Suprapubic skin (tissue), 4 donors: Measurements from ENCODE around the gene HPDL. TPM values are rescaled to one million over a fixed set of nuclear protein-coding genes. Genes with fewer than 3 reads are reported as not detected.

Source experiments
- DNase-seq, 2 donors: peaks; one replicate each; pipeline ENCODE4 v3.0.0-alpha.2; 2019; ENCODE audit warnings: low spot score in 2 of 2
- H3K27ac ChIP-seq: fragments of 200-600 bp; sonication (generic); one replicate; pipeline ENCODE4 v1.5.1; 2019
- H3K27me3 ChIP-seq: fragments of 200-600 bp; sonication (generic); one replicate; pipeline ENCODE4 v1.5.1; 2019
- H3K36me3 ChIP-seq: fragments of 200-600 bp; sonication (generic); one replicate; pipeline ENCODE4 v1.5.1; 2019
- H3K4me1 ChIP-seq: fragments of 200-600 bp; sonication (generic); one replicate; pipeline ENCODE4 v1.5.1; 2019
- H3K4me3 ChIP-seq: fragments of 200-600 bp; sonication (generic); one replicate; pipeline ENCODE4 v1.5.1; 2019; ENCODE audit warnings: mild to moderate bottlenecking
- H3K9me3 ChIP-seq: fragments of 200-600 bp; sonication (generic); one replicate; pipeline ENCODE4 v1.5.1; 2019
- CTCF ChIP-seq, 2 donors: fragments of 200-600 bp in 1 of 2; fragments of 450-650 bp in 1 of 2; sonication (generic) in 1 of 2; IDR thresholded peaks; one replicate each; pipeline ENCODE4 v1.5.1; 2016 to 2019; ENCODE audit warnings: antibody characterized with exemption in 2 of 2, mild to moderate bottlenecking in 1 of 2, moderate library complexity in 1 of 2
- EP300 ChIP-seq: sonication (generic); formaldehyde crosslinking; IDR thresholded peaks from one replicate; pipeline ENCODE4 v1.6.1; 2017; ENCODE audit warnings: antibody characterized with exemption
- POLR2A ChIP-seq, 2 donors: fragments of 450-650 bp; IDR thresholded peaks; one replicate each; pipeline ENCODE4 v1.6.1; 2017; ENCODE audit warnings: antibody characterized with exemption in 2 of 2, mild to moderate bottlenecking in 2 of 2, moderate library complexity in 2 of 2
- POLR2AphosphoS5 ChIP-seq, 3 donors: sonication (generic); formaldehyde crosslinking; IDR thresholded peaks; one replicate each; pipeline ENCODE4 v1.6.1; 2017; ENCODE audit warnings: antibody characterized with exemption in 3 of 3
- WGBS: methylation state at CpG from one replicate; pipeline ENCODE4 v1.1.5; 2018; 5-methylcytosine and 5-hydroxymethylcytosine counted together
- total RNA-seq, 4 donors: library from RNA; depleted of rRNA; stranded (reverse); fragments of >200 nt; gene quantifications; one replicate each; pipeline ENCODE4 v1.1.0, GENCODE V29; 2016

HPDL gene
- total RNA-seq, 4 donors from 2014 or later: 1.1 to 3.3 (median 2.7) TPM; not detected in 1

- Histone ChIP-seq H3K27ac (peak overlapping the region; percentile 66), H3K27me3 (no peaks in the 10 kb centered on the region), H3K36me3 (peaks cover 41% of the 10 kb centered on the region), H3K4me1 (peaks cover 20% of the 10 kb centered on the region), H3K9me3 (no peaks in the 10 kb centered on the region), H3K4me3 (no peak overlapping the region)
- TF ChIP-seq CTCF (IDR thresholded peaks at IDR 0.05) (no peak), POLR2A (IDR thresholded peaks at IDR 0.05) (no peak), EP300 (no peak), POLR2AphosphoS5 (IDR thresholded peaks at IDR 0.05) (no peak)
- 55% methylated on average over 1 of the region's 1 CpG for WGBS
- DNase-seq: no peak
Observed at GRCh38 chr1:45348609-45348965, 21.9 kb downstream of the HPDL start.

GRCh38 chr1:45348966-45349677, 22.4 kb downstream of the HPDL start:
- Histone ChIP-seq H3K27me3 (no peaks in the 10 kb centered on the region), H3K4me1 (peaks cover 20% of the 10 kb centered on the region), H3K4me3 (no peak overlapping the region), H3K36me3 (peaks cover 37% of the 10 kb centered on the region), H3K27ac (peak overlapping the region; percentile 66), H3K9me3 (no peaks in the 10 kb centered on the region)
- no peak for TF ChIP-seq CTCF (IDR thresholded peaks at IDR 0.05)
- WGBS: 47% methylated on average over 2 of the region's 3 CpGs
- no peak for DNase-seq

- peaks cover 14% of the 10 kb centered on the region for H3K36me3 ChIP-seq
- no peak for TF ChIP-seq CTCF (IDR thresholded peaks at IDR 0.05)
- no peak for TF ChIP-seq EP300
- TF ChIP-seq POLR2A (IDR thresholded peaks at IDR 0.05): no peak
- no peak for TF ChIP-seq POLR2AphosphoS5 (IDR thresholded peaks at IDR 0.05)
- no peak overlapping the region for H3K27ac ChIP-seq
- no peak overlapping the region for H3K4me3 ChIP-seq
- no peaks in the 10 kb centered on the region for H3K9me3 ChIP-seq
- no peaks in the 10 kb centered on the region for H3K27me3 ChIP-seq
- peaks cover 20% of the 10 kb centered on the region for H3K4me1 ChIP-seq
- WGBS: 94% methylated on average over 5 of the region's 5 CpGs
- DNase-seq: no peak
Observed at GRCh38 chr1:45351508-45351907, 24.8 kb downstream of the HPDL start.

- H3K4me1 ChIP-seq: peaks cover 12% of the 10 kb centered on the region
- no peak for DNase-seq
- TF ChIP-seq CTCF (IDR thresholded peaks at IDR 0.05) (no peak), EP300 (no peak), POLR2AphosphoS5 (IDR thresholded peaks at IDR 0.05) (no peak), POLR2A (IDR thresholded peaks at IDR 0.05) (no peak)
- no peak overlapping the region for H3K4me3 ChIP-seq
- 81% methylated on average over 2 of the region's 2 CpGs for WGBS
- no peaks in the 10 kb centered on the region for H3K27me3 ChIP-seq
- peaks cover 12% of the 10 kb centered on the region for H3K36me3 ChIP-seq
- H3K27ac ChIP-seq: no peak overlapping the region
- H3K9me3 ChIP-seq: no peaks in the 10 kb centered on the region
Observed at GRCh38 chr1:45353685-45354084, 27.0 kb downstream of the HPDL start.

- Histone ChIP-seq H3K4me1 (peaks cover 2% of the 10 kb centered on the region), H3K9me3 (no peaks in the 10 kb centered on the region), H3K4me3 (no peak overlapping the region), H3K36me3 (peaks cover 12% of the 10 kb centered on the region), H3K27me3 (no peaks in the 10 kb centered on the region), H3K27ac (no peak overlapping the region)
- no peak for DNase-seq
- WGBS: 89% methylated on average over 4 of the region's 4 CpGs
- TF ChIP-seq POLR2A (IDR thresholded peaks at IDR 0.05): no peak
- TF ChIP-seq POLR2AphosphoS5 (IDR thresholded peaks at IDR 0.05): no peak
- no peak for TF ChIP-seq CTCF (IDR thresholded peaks at IDR 0.05)
Observed at GRCh38 chr1:45354838-45355237, 28.1 kb downstream of the HPDL start.
